SKM-1 (cell line): ENCODE results near the gene B3GNT3.
A peak's percentile ranks its signal among the peaks of the same experiment; 100 is the strongest.
"Not testable (repeated sequence)": the region's sequence is repeated elsewhere in the genome, so short reads cannot be mapped to it uniquely, and the experiment has no call there.

Experiments used
- DNase-seq: peaks from one replicate; lab custom pipeline; 2025; ENCODE audit not compliant: unreplicated experiment; lab: John Stamatoyannopoulos, UW

Gene B3GNT3

GRCh38 chr19:17766543-17767131 is 28.3 kb upstream of the B3GNT3 start:
- no peak for DNase-seq

GRCh38 chr19:17767559-17767958 is 27.4 kb upstream of the B3GNT3 start:
- no peak for DNase-seq

- DNase-seq = no peak
These were observed 24.3 kb upstream of the B3GNT3 start for GRCh38 chr19:17770613-17771012.

GRCh38 chr19:17772172-17772571 is 22.8 kb upstream of the B3GNT3 start:
- DNase-seq = no peak

- no peak for DNase-seq
These were observed 19.6 kb upstream of the B3GNT3 start for GRCh38 chr19:17775245-17775927.

GRCh38 chr19:17775991-17776803 is 18.7 kb upstream of the B3GNT3 start:
- DNase-seq = no peak

GRCh38 chr19:17777840-17778239 is 17.1 kb upstream of the B3GNT3 start:
- not testable (repeated sequence) for DNase-seq

GRCh38 chr19:17778251-17778967 is 16.5 kb upstream of the B3GNT3 start:
- no peak for DNase-seq

- DNase-seq = no peak
These were observed 15.7 kb upstream of the B3GNT3 start for GRCh38 chr19:17778968-17779929.

GRCh38 chr19:17780781-17781180 is 14.2 kb upstream of the B3GNT3 start:
- DNase-seq = no peak

- DNase-seq = not testable (repeated sequence)
These were observed 11.2 kb upstream of the B3GNT3 start for GRCh38 chr19:17783721-17784120.

- DNase-seq = peak; percentile 22
These were observed 10.5 kb upstream of the B3GNT3 start for GRCh38 chr19:17784201-17785008.

- no peak for DNase-seq
These were observed 7.5 kb upstream of the B3GNT3 start for GRCh38 chr19:17787274-17787913.

- DNase-seq = no peak
These were observed 6.3 kb upstream of the B3GNT3 start for GRCh38 chr19:17788632-17789031.

- DNase-seq = no peak
These were observed 4.7 kb upstream of the B3GNT3 start for GRCh38 chr19:17790059-17790780.

- no peak for DNase-seq
These were observed 567 bp upstream of the B3GNT3 start for GRCh38 chr19:17794412-17794730.

GRCh38 chr19:17795495-17795856 is 538 bp downstream of the B3GNT3 start:
- no peak for DNase-seq

GRCh38 chr19:17796013-17796837 is 1.3 kb downstream of the B3GNT3 start:
- DNase-seq = no peak
